Gastroesophageal sphincter (tissue), 3 donors: Measurements from ENCODE around the gene DTHD1.

Experiments used
- CTCF ChIP-seq, 4 experiments: fragments of 200-600 bp in 2 of 4; fragments of 450-650 bp in 2 of 4; sonication (generic) in 1 of 4; IDR thresholded peaks; one replicate each; pipeline ENCODE4 v1.5.1; 2017 to 2019; ENCODE audit warnings: antibody characterized with exemption in 4 of 4, mild to moderate bottlenecking in 2 of 4, moderate library complexity in 2 of 4
- EP300 ChIP-seq: sonication (generic); formaldehyde crosslinking; IDR thresholded peaks from one replicate; pipeline ENCODE4 v1.6.1; 2017; ENCODE audit warnings: antibody characterized with exemption, mild to moderate bottlenecking
- POLR2A ChIP-seq, 2 donors: fragments of 450-650 bp; IDR thresholded peaks; one replicate each; pipeline ENCODE4 v1.6.1; 2017; ENCODE audit warnings: antibody characterized with exemption in 2 of 2, mild to moderate bottlenecking in 2 of 2, moderate library complexity in 1 of 2
- POLR2AphosphoS5 ChIP-seq: sonication (generic); formaldehyde crosslinking; IDR thresholded peaks from one replicate; pipeline ENCODE4 v1.6.1; 2017; ENCODE audit warnings: antibody characterized with exemption

- TF ChIP-seq CTCF (IDR thresholded peaks at IDR 0.05), result no peak
- no peak for TF ChIP-seq POLR2A (IDR thresholded peaks at IDR 0.05)
- TF ChIP-seq POLR2AphosphoS5, result no peak
- TF ChIP-seq EP300, result no peak
Measured at GRCh38 chr4:36391411-36391810, 110.0 kb downstream of the DTHD1 start.
